Trophoblast cell (in vitro differentiated cells and primary cell): Measurements from ENCODE around the gene PNMT.

ENCODE experiments used
- DNase-seq, 2 donors: peaks; one replicate each; pipeline ENCODE4 v3.0.0-alpha.2; 2016
- H2AFZ ChIP-seq: 2 replicates; pipeline ENCODE4 v1.6.1; 2013; ENCODE audit warnings: low read length, moderate library complexity, mild to moderate bottlenecking; ENCODE audit not compliant: insufficient read depth, poor library complexity
- H2AK5ac ChIP-seq: 2 replicates; pipeline ENCODE4 v1.6.1; 2013; ENCODE audit warnings: mild to moderate bottlenecking, low read length
- H2BK120ac ChIP-seq: 2 replicates; pipeline ENCODE4 v1.6.1; 2013; ENCODE audit warnings: low read length, mild to moderate bottlenecking, moderate library complexity; ENCODE audit not compliant: insufficient read depth, poor library complexity
- H2BK12ac ChIP-seq: 2 replicates; pipeline ENCODE4 v1.6.1; 2013; ENCODE audit warnings: mild to moderate bottlenecking, low read length, moderate library complexity
- H2BK5ac ChIP-seq: 2 replicates; pipeline ENCODE4 v1.6.1; 2013; ENCODE audit warnings: low read length, low read depth, moderate library complexity, mild to moderate bottlenecking; ENCODE audit not compliant: poor library complexity
- H3K14ac ChIP-seq: 2 replicates; pipeline ENCODE4 v1.6.1; 2013; ENCODE audit warnings: mild to moderate bottlenecking, low read length
- H3K18ac ChIP-seq: 2 replicates; pipeline ENCODE4 v1.6.1; 2013; ENCODE audit warnings: mild to moderate bottlenecking, low read length
- H3K23ac ChIP-seq: 2 replicates; pipeline ENCODE4 v1.6.1; 2013; ENCODE audit warnings: low read length
- H3K27ac ChIP-seq: 2 replicates; pipeline ENCODE4 v1.5.1; 2013; ENCODE audit warnings: low read depth, mild to moderate bottlenecking, inconsistent platforms, low read length, moderate library complexity
- H3K27me3 ChIP-seq: 2 replicates; pipeline ENCODE4 v1.6.1; 2013; ENCODE audit warnings: inconsistent platforms, mild to moderate bottlenecking, low read length, moderate library complexity; ENCODE audit not compliant: insufficient read depth
- H3K36me3 ChIP-seq, 2 experiments: 1 replicate in 1 of 2; 2 replicates in 1 of 2; pipeline ENCODE4 v1.6.1; 2013; ENCODE audit warnings: low read length in 2 of 2, mild to moderate bottlenecking in 2 of 2, moderate library complexity in 1 of 2; ENCODE audit not compliant: insufficient read depth in 2 of 2, control insufficient read depth in 1 of 2
- H3K4ac ChIP-seq: 2 replicates; pipeline ENCODE4 v1.6.1; 2013; ENCODE audit warnings: low read depth, mild to moderate bottlenecking, low read length, moderate library complexity
- H3K4me1 ChIP-seq, 2 experiments: 1 replicate in 1 of 2; 2 replicates in 1 of 2; pipeline ENCODE4 v1.6.1; 2013; ENCODE audit warnings: low read length in 2 of 2, mild to moderate bottlenecking in 2 of 2, moderate library complexity in 1 of 2; ENCODE audit not compliant: insufficient read depth in 2 of 2, control insufficient read depth in 1 of 2
- H3K4me2 ChIP-seq: 2 replicates; pipeline ENCODE4 v1.6.1; 2013; ENCODE audit warnings: inconsistent platforms, mild to moderate bottlenecking, low read length, moderate library complexity
- H3K4me3 ChIP-seq: 2 replicates; pipeline ENCODE4 v1.5.1; 2013; ENCODE audit warnings: mild to moderate bottlenecking, low read depth, low read length, inconsistent platforms
- H3K79me1 ChIP-seq: one replicate; pipeline ENCODE4 v1.6.1; 2013; ENCODE audit warnings: low read length
- H3K79me2 ChIP-seq: 2 replicates; pipeline ENCODE4 v1.6.1; 2013; ENCODE audit warnings: low read length, mild to moderate bottlenecking; ENCODE audit not compliant: control insufficient read depth, insufficient read depth, poor library complexity
- H3K9ac ChIP-seq: 2 replicates; pipeline ENCODE4 v1.6.1; 2013; ENCODE audit warnings: mild to moderate bottlenecking, low read length
- H3K9me3 ChIP-seq: 2 replicates; pipeline ENCODE4 v1.6.1; 2013; ENCODE audit warnings: low read depth, mild to moderate bottlenecking, control low read depth, inconsistent platforms, low read length; ENCODE audit not compliant: insufficient read depth
- H4K12ac ChIP-seq: 2 replicates; pipeline ENCODE4 v1.6.1; 2013; ENCODE audit warnings: low read depth, mild to moderate bottlenecking, low read length, moderate library complexity
- H4K8ac ChIP-seq: 2 replicates; pipeline ENCODE4 v1.6.1; 2013; ENCODE audit warnings: low read depth, mild to moderate bottlenecking, low read length, moderate library complexity
- H4K91ac ChIP-seq: one replicate; pipeline ENCODE4 v1.6.1; 2013; ENCODE audit warnings: low read depth, mild to moderate bottlenecking, low read length, moderate library complexity
- WGBS: extraction: QIAGEN DNeasy Blood & Tissue Kit; methylation state at CpG from one replicate; pipeline ENCODE4 v1.1.7; 2013; ENCODE audit warnings: missing lambda C conversion rate; ENCODE audit not compliant: insufficient read length, insufficient coverage; ENCODE audit errors: extremely low coverage; 5-methylcytosine and 5-hydroxymethylcytosine counted together

Gene PNMT

GRCh38 chr17:39636587-39636926 is 31.7 kb upstream of the PNMT start:
- H3K18ac ChIP-seq: no peak overlapping the region
- H3K79me2 ChIP-seq: peaks cover 4% of the 10 kb centered on the region
- no peak overlapping the region for H2BK5ac ChIP-seq
- H3K4me2 ChIP-seq: peak overlapping the region; percentile 73
- no peaks in the 10 kb centered on the region for H3K36me3 ChIP-seq
- peak overlapping the region; percentile 3 for H3K9ac ChIP-seq
- H2AFZ ChIP-seq: peak overlapping the region; percentile 61
- no peak overlapping the region for H2BK120ac ChIP-seq
- no peak overlapping the region for H3K27ac ChIP-seq
- H3K14ac ChIP-seq: peak overlapping the region; percentile 56
- peak overlapping the region; percentile 22 for H4K91ac ChIP-seq
- H3K9me3 ChIP-seq: no peaks in the 10 kb centered on the region
- H2BK12ac ChIP-seq: no peak overlapping the region
- no peak overlapping the region for H3K4ac ChIP-seq
- peaks cover 9% of the 10 kb centered on the region for H3K79me1 ChIP-seq
- no peak for DNase-seq
- no peak overlapping the region for H3K4me3 ChIP-seq
- H3K4me1 ChIP-seq: peaks cover 13 to 18% of the 10 kb centered on the region in 2 experiments
- H3K27me3 ChIP-seq: no peaks in the 10 kb centered on the region
- H2AK5ac ChIP-seq: peak overlapping the region; percentile 24
- WGBS: no CpG with 5 or more reads among the region's 6 CpGs
- H4K8ac ChIP-seq: peak overlapping the region; percentile 64
- no peak overlapping the region for H3K23ac ChIP-seq
- H4K12ac ChIP-seq: peak overlapping the region; percentile 84

DNA sequence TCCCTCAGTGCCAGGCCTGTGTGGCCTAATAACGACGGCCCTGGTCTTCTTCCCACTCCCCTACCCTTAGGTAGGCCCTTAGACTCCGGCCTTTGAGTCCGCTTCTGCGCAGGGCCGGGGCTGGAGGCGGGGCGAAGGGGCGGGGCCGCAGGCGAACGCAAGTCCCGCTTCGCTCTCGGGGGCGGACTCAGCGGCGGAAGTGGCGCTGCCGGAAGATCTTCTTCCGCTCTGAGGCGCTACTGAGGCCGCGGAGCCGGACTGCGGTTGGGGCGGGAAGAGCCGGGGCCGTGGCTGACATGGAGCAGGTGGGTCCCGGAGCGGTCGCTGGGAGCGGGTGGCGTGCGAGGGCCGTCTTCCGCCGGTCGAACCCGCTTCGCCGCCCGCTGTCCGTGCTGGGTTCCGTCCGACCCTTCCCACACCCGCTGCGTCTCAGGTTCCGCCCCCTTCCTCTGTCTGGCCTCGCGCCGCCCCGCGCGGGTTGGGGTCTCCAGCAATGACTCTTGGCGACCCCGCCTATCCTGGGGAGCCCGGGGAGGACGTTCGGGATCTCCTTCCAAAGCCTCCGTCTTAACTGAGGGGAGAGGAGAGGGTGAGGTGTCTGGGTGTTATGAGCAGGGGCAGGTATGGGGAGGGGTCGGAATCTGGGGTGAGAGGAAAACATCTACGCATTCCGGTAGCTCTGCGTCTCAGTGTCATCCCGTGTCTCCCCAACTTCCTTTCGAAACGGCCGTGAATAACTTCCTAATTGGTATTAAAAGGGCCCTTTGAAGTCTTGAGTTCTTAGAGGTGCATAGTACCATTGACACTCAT is 31.1 kb upstream of the PNMT start, which contains the start of gene STARD3:
STARD3 (plus strand) TSS at position 218 of the 810 bp plus-strand sequence. CDS start 16,388 bp downstream, outside the sequence.
- peak within 1 kb of the TSS; percentile 30 for H2AK5ac ChIP-seq
- peak within 1 kb of the TSS; percentile 95 for H4K12ac ChIP-seq
- no peak within 1 kb of the TSS for H3K23ac ChIP-seq
- DNase-seq: peak; percentile 80 to 89
- H3K4me3 ChIP-seq: peak within 1 kb of the TSS; percentile 91
- H2BK12ac ChIP-seq: no peak within 1 kb of the TSS
- H3K79me2 ChIP-seq: peaks cover 4% of the 10 kb centered on the region
- peak within 1 kb of the TSS; percentile 96 for H3K18ac ChIP-seq
- H3K36me3 ChIP-seq: no peaks in the 10 kb centered on the region
- peak within 1 kb of the TSS; percentile 50 for H3K27ac ChIP-seq
- H4K91ac ChIP-seq: peak within 1 kb of the TSS; percentile 69
- no peaks in the 10 kb centered on the region for H3K27me3 ChIP-seq
- H3K79me1 ChIP-seq: peaks cover 7% of the 10 kb centered on the region
- no peaks in the 10 kb centered on the region for H3K9me3 ChIP-seq
- H2BK120ac ChIP-seq: peak within 1 kb of the TSS; percentile 88
- peak within 1 kb of the TSS; percentile 73 for H3K4me2 ChIP-seq
- peak within 1 kb of the TSS; percentile 63 for H2BK5ac ChIP-seq
- peak within 1 kb of the TSS; percentile 62 for H3K9ac ChIP-seq
- H3K14ac ChIP-seq: peak within 1 kb of the TSS; percentile 87
- peak within 1 kb of the TSS; percentile 94 for H2AFZ ChIP-seq
- peaks cover 10 to 15% of the 10 kb centered on the region in 2 experiments for H3K4me1 ChIP-seq
- H4K8ac ChIP-seq: peak within 1 kb of the TSS; percentile 95
- peak within 1 kb of the TSS; percentile 80 for H3K4ac ChIP-seq
- no CpG with 5 or more reads among the region's 69 CpGs for WGBS

DNA sequence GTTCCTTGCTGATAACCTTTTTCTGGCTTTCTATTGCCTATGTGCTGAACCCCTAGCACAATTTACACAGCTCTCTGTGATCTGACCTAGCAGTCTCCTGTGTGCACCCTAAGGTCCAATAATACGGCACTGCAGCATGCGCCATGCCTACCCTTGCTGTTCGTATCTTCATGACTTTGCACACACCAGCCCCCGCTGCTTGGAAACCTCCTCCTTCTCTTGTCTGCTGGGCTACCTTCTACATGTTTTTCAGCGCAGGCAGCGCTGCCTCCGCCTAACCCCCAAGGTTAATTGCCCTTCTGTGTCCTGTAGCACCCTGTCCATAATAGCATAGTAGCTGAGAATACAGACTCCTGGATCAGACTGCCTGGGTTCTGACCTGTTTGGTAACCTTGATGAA is 29.9 kb upstream of the PNMT start:
- WGBS: no CpG with 5 or more reads among the region's 7 CpGs
- no peak for DNase-seq
- Histone ChIP-seq H3K9me3 (no peaks in the 10 kb centered on the region), H4K12ac (no peak overlapping the region), H4K91ac (no peak overlapping the region), H3K4me2 (no peak overlapping the region), H3K9ac (peak overlapping the region; percentile 8), H3K27ac (no peak overlapping the region), H3K79me1 (peaks cover 7% of the 10 kb centered on the region), H2BK5ac (no peak overlapping the region), H3K36me3 (no peaks in the 10 kb centered on the region), H3K14ac (no peak overlapping the region), H2BK12ac (no peak overlapping the region), H3K4ac (no peak overlapping the region), H3K18ac (no peak overlapping the region), H3K27me3 (no peaks in the 10 kb centered on the region), H2AK5ac (no peak overlapping the region), H3K4me1 (peaks cover 15 to 20% of the 10 kb centered on the region in 2 experiments), H2AFZ (no peak overlapping the region), H2BK120ac (no peak overlapping the region), H3K23ac (no peak overlapping the region), H3K4me3 (no peak overlapping the region), H3K79me2 (peaks cover 4% of the 10 kb centered on the region), H4K8ac (no peak overlapping the region)

DNA sequence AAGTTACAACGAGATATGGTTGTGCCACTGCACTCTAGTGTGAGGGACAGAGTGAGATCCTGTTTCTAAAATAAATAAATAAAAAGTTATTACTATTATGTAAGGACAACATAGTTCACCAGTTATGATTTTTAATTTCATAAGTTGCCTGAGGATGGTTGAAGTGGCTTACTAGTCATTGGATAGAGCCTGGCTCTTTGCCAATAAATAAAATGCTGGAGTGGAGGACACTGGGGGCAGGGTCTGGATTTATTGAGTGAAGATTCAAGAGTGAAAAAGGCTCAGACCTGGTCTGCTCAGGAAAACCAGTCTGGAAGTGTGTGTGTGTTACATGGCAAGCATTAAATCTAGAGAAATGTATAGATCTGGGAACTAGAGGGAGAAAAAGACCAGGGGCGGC is 29.2 kb upstream of the PNMT start:
- Histone ChIP-seq H3K36me3 (no peaks in the 10 kb centered on the region), H2AFZ (no peak overlapping the region), H3K4me3 (no peak overlapping the region), H4K12ac (no peak overlapping the region), H4K91ac (no peak overlapping the region), H3K27ac (no peak overlapping the region), H2BK5ac (no peak overlapping the region), H3K4me1 (peaks cover 16 to 20% of the 10 kb centered on the region in 2 experiments), H4K8ac (no peak overlapping the region), H3K23ac (no peak overlapping the region), H3K9me3 (no peaks in the 10 kb centered on the region), H3K9ac (no peak overlapping the region), H2AK5ac (no peak overlapping the region), H3K14ac (no peak overlapping the region), H3K4ac (no peak overlapping the region), H2BK120ac (no peak overlapping the region), H2BK12ac (no peak overlapping the region), H3K79me2 (peaks cover 4% of the 10 kb centered on the region), H3K79me1 (peaks cover 7% of the 10 kb centered on the region), H3K18ac (no peak overlapping the region), H3K27me3 (no peaks in the 10 kb centered on the region), H3K4me2 (no peak overlapping the region)
- WGBS: no CpG with 5 or more reads among the region's 2 CpGs
- DNase-seq: no peak
